MCF 10A (cell line): ENCODE results near the gene GPR27. TPM values are rescaled to one million over a fixed set of nuclear protein-coding genes. Genes with fewer than 3 reads are reported as not detected.
A peak's percentile ranks its signal among the peaks of the same experiment; 100 is the strongest.

Source experiments
- BruUV-seq: library from RNA; stranded (reverse); fragments of 400-500 nt; replicated peaks from 2 replicates; lab custom pipeline; 2021; lab: Mats Ljungman, UMichigan
- CTCF ChIA-PET: fragments of 300-600 bp; sonication (Branson Sonifier 250); formaldehyde crosslinking; extraction: SDS; loops from one replicate; lab custom pipeline; 2021; ENCODE audit warnings: antibody characterized with exemption, inconsistent platforms; lab: Yijun Ruan, JAX
- POLR2A ChIA-PET: fragments of 300-600, 350-650 bp; sonication (Branson Sonifier 250); formaldehyde crosslinking; extraction: SDS; loops from one replicate; lab custom pipeline; 2020; ENCODE audit warnings: antibody characterized with exemption, inconsistent platforms; lab: Yijun Ruan, JAX
- DNase-seq: peaks from one replicate; pipeline ENCODE4 v3.0.0-alpha.2; 2018; ENCODE audit not compliant: unreplicated experiment
- H3K27ac Mint-ChIP-seq: one replicate; pipeline ENCODE4 v1.8.0; 2022; ENCODE audit warnings: mild to moderate bottlenecking, low read depth, mixed read lengths; ENCODE audit not compliant: unreplicated experiment
- H3K27me3 Mint-ChIP-seq: one replicate; pipeline ENCODE4 v1.8.0; 2022; ENCODE audit warnings: mixed read lengths; ENCODE audit not compliant: insufficient read depth, unreplicated experiment
- H3K36me3 Mint-ChIP-seq: one replicate; pipeline ENCODE4 v1.8.0; 2022; ENCODE audit warnings: mild to moderate bottlenecking, moderate library complexity, mixed read lengths; ENCODE audit not compliant: insufficient read depth, unreplicated experiment
- H3K4me1 Mint-ChIP-seq: one replicate; pipeline ENCODE4 v1.8.0; 2022; ENCODE audit warnings: mixed read lengths; ENCODE audit not compliant: insufficient read depth, unreplicated experiment
- H3K4me3 Mint-ChIP-seq: one replicate; pipeline ENCODE4 v1.8.0; 2022; ENCODE audit warnings: mild to moderate bottlenecking, moderate library complexity, mixed read lengths; ENCODE audit not compliant: unreplicated experiment
- H3K9me3 Mint-ChIP-seq: one replicate; pipeline ENCODE4 v1.8.0; 2022; ENCODE audit warnings: mixed read lengths; ENCODE audit not compliant: unreplicated experiment
- CTCF ChIP-seq: fragments of 200-600 bp; IDR thresholded peaks from one replicate; pipeline ENCODE4 v1.8.0; 2022; ENCODE audit warnings: antibody characterized with exemption, mild to moderate bottlenecking; ENCODE audit not compliant: unreplicated experiment
- intact Hi-C: fragments of 100-400 bp; cut with micrococcal nuclease; formaldehyde crosslinking; loops from 2 replicates; pipeline ENCODE4 v1.14.1; 2022
- total RNA-seq: library from RNA; stranded (reverse); gene quantifications from 2 replicates; pipeline ENCODE4 v1.2.3, GENCODE V29; 2022

The GPR27 gene
- total RNA-seq, 1 experiment from 2014 or later: 4.4 TPM

- CTCF ChIA-PET: interaction anchor here (0.7 to 2.1 kb wide), 12 partner anchors 10 to 1256 kb away, joined by 3 to 12 read pairs (median 3); no protein-coding TSS in a partner anchor
- DNase-seq: peak; percentile 17
- Mint-ChIP-seq H3K4me3 (peak overlapping the region; percentile 77), H3K27me3 (no peaks in the 10 kb centered on the region), H3K4me1 (no peaks in the 10 kb centered on the region), H3K9me3 (no peaks in the 10 kb centered on the region), H3K36me3 (no peaks in the 10 kb centered on the region), H3K27ac (no peak overlapping the region)
- no peak for TF ChIP-seq CTCF
- intact Hi-C loops: loop anchor here (5.0 kb wide), 1 partner anchor 1363 kb away; no protein-coding TSS in a partner anchor
- BruUV-seq: no TSS peak
- POLR2A ChIA-PET: interaction anchor here (1.0 to 1.5 kb wide), 5 partner anchors 11 to 134 kb away, joined by 3 to 5 read pairs (median 4); no protein-coding TSS in a partner anchor
These were observed 28.9 kb upstream of the GPR27 start for GRCh38 chr3:71724584-71725270.

- H3K4me1 Mint-ChIP-seq: no peaks in the 10 kb centered on the region
- peak within 1 kb of the TSS; percentile 77 for H3K4me3 Mint-ChIP-seq
- H3K36me3 Mint-ChIP-seq: no peaks in the 10 kb centered on the region
- no peak for TF ChIP-seq CTCF
- no TSS peak for BruUV-seq
- intact Hi-C loops: loop anchor here (5.0 kb wide), 1 partner anchor 1362 kb away; no protein-coding TSS in a partner anchor
- peak; percentile 17 for DNase-seq
- no peaks in the 10 kb centered on the region for H3K27me3 Mint-ChIP-seq
- H3K9me3 Mint-ChIP-seq: no peaks in the 10 kb centered on the region
- ChIA-PET CTCF (interaction anchor here (1.0 kb wide), 2 partner anchors 10 to 1255 kb away, joined by 3 to 6 read pairs; no protein-coding TSS in a partner anchor), POLR2A (interaction anchor here (1.0 to 1.5 kb wide), 4 partner anchors 11 to 134 kb away, joined by 4 to 5 read pairs (median 4); no protein-coding TSS in a partner anchor)
- peak within 1 kb of the TSS; percentile 5 for H3K27ac Mint-ChIP-seq
These were observed 28.2 kb upstream of the GPR27 start, which contains the start of gene EIF4E3 for GRCh38 chr3:71725271-71725991. TSS of gene EIF4E3 (minus strand) at chr3:71725402. CDS start at chr3:71725367, 35 bp downstream.

- no peak for DNase-seq
- no TSS peak for BruUV-seq
- no peaks in the 10 kb centered on the region for H3K9me3 Mint-ChIP-seq
- no peak for TF ChIP-seq CTCF
- intact Hi-C loops: loop anchor here (5.0 kb wide), 1 partner anchor 1361 kb away; no protein-coding TSS in a partner anchor
- CTCF ChIA-PET: interaction anchor here (0.5 kb wide), 1 partner anchor 113 kb away, joined by 3 read pairs; no protein-coding TSS in a partner anchor
- no peaks in the 10 kb centered on the region for H3K4me1 Mint-ChIP-seq
- no peaks in the 10 kb centered on the region for H3K27me3 Mint-ChIP-seq
- peak overlapping the region; percentile 5 for H3K27ac Mint-ChIP-seq
- no peaks in the 10 kb centered on the region for H3K36me3 Mint-ChIP-seq
- POLR2A ChIA-PET: no interaction called here
- peak overlapping the region; percentile 22 for H3K4me3 Mint-ChIP-seq
These were observed 27.5 kb upstream of the GPR27 start for GRCh38 chr3:71726146-71726545.
